ENCODE measurements around the gene LDLRAD4.
"Not testable (repeated sequence)": the region's sequence is repeated elsewhere in the genome, so short reads cannot be mapped to it uniquely, and the experiment has no call there.

The LDLRAD4 gene

DNA sequence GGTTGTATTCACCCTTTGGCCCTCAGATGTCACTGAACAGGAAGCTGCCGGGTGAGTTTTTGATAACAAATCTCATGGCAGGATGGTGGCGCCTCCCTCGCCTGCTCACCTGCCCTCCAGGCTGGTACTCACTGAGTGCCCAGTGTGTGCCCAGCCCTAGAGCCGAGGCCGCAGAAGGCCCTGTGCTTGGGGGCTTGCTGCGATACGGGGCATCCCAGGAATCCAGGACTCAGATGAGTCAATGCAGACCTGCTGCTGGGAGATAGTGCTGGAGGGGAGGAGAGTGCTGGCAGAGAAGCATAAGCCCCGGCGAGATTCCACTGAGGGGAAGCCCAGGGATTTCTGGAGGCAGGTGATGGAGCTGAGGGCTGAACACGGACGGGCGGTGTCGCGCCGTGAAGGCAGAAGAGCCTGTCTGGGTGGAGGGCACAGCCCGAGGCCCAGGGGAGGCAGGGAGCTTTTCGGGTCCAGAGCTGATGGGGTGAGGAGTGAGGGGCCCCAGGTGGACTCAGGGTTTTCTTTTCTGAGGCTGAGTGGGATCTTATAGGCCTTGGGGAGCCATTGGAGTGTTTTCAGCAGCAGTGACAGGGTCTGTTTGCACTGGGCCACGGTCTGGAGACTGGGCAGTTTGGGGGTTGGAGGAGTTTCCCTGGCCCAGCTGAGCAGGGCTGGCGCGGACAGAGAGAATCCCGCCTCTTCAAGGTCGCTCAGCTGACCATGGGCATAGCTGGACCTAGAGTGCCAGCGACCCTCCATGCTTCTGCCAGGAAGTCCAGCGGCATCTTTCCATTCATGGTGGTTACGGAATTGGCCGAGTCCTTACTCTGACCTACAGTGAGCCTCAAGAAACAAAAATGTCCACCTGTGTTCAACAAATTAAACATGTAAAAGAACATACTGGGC is 35.5 kb downstream of the LDLRAD4 start:
- DNase-seq = no peak

- DNase-seq = no peak
Observed at GRCh38 chr18:13254971-13255927, 36.7 kb downstream of the LDLRAD4 start.

DNA sequence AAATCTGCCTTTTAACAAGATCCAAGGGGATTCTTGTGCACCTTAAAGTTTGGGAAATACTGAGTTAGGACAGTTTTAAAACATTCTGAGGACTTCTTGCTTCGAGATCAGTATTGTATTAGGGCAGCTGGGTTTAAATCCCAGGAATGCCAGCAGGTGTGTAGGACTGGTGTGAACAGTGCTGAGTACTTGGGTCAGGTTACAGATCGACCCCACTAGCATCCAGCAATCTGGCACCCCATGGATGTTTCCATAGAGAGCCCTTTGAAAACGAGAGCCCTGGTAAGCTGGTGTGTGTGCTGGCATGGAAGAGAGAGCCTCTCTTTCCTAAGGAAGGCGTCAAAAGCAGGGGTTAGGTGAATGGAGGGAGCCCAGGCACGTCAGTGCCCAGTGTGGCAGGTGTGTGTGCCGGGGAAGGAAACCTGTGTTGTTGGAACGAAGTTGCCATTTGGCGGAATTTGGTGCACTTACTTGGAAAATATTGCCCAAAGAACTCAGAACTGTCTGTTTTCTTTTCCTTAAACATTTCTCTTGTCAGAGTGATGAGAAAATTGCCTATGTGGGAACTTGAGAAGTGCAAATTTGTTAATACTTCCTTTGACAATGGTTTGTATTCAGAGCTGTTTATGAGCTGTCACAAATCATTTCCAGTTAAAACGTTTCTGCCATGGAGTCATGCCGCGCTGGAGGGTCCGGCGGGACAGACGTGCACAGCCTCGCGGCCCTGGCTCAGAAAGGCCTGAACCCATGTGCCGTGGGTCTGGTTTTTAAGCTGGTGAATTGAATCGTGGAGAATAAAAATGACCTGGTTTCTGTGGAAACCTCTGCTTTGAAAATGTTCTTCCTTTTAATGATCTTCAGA is 38.1 kb downstream of the LDLRAD4 start:
- DNase-seq = no peak

GRCh38 chr18:13257361-13257980 is 38.9 kb downstream of the LDLRAD4 start:
- no peak for DNase-seq

GRCh38 chr18:13258921-13259320 is 40.4 kb downstream of the LDLRAD4 start:
- DNase-seq = no peak

GRCh38 chr18:13259701-13260100 is 41.1 kb downstream of the LDLRAD4 start:
- DNase-seq = no peak

GRCh38 chr18:13260197-13260934 is 41.8 kb downstream of the LDLRAD4 start:
- DNase-seq = no peak

DNA sequence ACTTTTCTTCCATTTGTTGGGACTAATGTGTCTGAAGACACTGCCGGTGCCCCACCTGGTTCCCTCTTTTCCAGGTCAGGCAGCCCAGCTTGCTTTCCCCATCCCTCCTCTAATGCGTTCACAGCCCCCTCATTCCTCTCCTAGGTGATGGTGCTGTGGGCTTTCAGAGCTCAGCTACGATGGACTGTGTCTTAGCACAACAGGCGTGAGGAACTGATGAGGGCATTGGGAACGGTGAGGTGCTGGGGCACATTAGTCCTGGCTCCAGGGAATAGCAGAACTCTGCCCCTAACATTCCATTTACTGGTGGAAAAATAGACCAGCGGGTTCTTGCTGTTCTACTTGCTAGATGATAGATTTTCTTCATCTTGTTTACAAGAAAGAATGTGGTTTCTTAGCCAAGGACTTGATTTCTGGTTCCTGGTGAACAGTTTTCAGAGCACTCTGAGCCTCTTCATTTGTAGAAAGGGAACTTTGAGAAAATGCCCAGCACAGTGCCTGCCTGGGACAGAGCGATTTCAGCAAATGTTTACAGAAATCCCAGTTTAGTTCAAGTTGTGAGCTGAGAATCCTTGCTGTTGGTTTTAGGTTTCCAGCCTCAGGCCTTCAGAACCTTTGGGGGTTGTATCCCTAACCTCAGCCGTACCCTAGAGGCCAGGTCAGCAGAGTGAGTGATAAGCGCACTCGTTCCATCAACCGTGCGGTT is 42.5 kb downstream of the LDLRAD4 start:
- DNase-seq = no peak

DNA sequence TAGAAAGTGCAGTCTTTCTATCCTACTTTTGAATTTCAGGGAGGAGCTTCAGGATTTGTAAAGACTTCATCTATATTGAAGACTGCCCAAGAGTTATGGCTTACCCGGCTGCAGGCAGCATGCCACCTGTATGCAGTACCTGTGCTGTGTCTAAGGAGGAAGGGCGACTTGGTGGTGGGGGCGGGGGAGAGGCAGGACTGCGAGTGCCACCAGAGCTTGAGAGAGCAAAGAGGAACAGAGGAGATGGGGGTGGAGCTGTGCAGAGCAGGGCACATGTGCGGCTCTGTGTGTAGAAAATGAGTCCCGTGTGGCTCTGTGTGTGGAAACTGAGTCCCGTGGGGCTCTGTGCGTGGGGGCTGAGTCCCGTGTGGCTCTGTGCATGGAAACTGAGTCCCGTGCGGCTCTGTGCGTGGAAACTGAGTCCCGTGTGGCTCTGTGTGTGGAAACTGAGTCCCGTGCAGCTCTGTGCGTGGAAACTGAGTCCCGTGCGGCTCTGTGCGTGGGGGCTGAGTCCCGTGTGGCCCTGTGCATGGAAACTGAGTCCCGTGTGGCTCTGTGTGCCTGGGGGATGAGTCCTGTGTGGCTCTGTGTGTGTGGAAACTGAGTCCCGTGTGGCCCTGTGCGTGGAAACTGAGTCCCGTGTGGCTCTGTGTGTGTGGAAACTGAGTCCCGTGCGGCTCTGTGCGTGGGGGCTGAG is 43.2 kb downstream of the LDLRAD4 start:
- no peak for DNase-seq

DNA sequence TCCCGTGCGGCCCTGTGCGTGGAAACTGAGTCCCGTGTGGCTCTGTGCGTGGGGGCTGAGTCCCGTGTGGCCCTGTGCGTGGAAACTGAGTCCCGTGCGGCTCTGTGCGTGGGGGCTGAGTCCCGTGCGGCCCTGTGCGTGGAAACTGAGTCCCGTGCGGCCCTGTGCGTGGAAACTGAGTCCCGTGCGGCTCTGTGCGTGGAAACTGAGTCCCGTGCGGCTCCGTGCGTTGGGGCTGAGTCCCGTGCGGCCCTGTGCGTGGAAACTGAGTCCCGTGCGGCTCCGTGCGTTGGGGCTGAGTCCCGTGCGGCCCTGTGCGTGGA is 43.8 kb downstream of the LDLRAD4 start:
- not testable (repeated sequence) for DNase-seq

DNA sequence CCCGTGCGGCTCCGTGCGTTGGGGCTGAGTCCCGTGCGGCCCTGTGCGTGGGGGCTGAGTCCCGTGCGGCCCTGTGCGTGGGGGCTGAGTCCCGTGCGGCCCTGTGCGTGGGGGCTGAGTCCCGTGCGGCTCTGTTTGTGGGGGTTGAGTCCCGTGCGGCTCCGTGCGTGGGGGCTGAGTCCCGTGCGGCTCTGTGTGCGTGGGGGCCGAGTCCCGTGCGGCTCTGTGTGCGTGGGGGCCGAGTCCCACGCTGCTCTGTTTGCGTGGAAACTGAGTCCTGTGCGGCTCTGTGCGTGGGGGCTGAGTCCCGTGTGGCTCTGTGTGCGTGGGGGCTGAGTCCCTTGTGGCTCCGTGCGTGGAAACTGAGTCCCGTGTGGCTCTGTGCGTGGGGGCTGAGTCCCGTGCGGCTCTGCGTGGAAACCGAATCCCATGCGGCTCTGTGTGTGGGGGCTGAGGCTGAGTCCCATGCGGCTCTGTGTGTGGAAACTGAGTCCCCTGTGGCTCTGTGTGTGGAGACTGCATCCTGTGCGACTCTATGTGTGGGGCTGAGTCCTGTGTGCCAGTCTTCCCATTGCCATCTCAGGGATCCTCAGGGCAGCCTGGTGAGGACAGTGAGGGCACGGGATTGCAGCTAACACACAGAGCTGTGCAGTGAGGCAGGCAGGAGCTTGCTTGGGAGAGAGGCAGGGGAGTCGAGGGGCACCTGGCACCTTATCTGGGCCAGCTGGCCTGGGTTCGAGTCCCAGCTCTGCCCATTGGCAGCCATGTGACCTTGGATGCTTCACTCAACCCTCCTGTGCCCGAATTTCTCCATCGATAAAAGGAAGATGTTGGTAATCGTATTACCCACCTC is 44.5 kb downstream of the LDLRAD4 start:
- DNase-seq = no peak

DNA sequence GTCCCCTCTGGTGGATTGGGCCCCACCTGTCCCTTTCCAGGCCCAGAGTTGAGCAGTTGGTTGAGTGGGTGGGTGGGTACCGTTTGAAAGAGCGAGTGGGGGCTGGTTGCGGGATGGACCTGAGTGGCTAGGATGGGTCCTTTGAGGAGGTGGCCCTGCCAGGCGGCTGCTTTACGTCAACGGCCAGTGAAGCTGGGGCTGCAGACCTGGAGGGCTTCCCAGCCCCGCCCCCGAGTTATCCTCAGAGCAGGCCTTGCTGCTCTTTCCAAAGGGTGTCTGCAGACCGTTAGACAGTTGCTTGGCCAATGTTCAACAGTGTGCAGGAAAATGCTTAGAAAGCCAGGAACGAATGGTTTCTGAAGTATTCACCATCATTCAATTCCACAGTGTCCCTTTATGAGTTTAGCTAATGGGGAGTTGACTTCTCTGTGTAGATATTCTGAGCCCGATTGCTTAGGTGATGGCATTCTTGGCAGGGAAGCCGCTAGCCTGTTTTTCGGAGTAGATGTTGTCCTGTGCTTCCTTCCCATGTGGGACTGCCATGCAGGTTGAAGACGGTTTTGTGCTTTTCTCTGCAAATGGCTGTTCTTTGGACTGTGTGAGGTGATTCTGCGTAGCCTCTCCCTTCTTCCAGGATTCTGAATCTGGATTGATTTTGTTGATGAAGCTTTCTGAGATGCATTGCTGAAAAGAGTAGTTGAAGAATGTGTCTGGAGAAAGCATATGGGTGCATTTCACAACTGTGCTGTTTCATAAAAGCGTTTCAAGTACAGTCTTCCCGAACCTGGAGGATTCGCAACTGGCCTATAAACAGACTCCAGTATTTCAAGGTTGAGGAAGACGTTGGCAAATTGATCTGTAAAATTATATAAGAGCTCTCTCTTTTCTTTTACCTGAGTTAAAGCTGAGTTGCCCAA is 45.8 kb downstream of the LDLRAD4 start:
- no peak for DNase-seq

DNA sequence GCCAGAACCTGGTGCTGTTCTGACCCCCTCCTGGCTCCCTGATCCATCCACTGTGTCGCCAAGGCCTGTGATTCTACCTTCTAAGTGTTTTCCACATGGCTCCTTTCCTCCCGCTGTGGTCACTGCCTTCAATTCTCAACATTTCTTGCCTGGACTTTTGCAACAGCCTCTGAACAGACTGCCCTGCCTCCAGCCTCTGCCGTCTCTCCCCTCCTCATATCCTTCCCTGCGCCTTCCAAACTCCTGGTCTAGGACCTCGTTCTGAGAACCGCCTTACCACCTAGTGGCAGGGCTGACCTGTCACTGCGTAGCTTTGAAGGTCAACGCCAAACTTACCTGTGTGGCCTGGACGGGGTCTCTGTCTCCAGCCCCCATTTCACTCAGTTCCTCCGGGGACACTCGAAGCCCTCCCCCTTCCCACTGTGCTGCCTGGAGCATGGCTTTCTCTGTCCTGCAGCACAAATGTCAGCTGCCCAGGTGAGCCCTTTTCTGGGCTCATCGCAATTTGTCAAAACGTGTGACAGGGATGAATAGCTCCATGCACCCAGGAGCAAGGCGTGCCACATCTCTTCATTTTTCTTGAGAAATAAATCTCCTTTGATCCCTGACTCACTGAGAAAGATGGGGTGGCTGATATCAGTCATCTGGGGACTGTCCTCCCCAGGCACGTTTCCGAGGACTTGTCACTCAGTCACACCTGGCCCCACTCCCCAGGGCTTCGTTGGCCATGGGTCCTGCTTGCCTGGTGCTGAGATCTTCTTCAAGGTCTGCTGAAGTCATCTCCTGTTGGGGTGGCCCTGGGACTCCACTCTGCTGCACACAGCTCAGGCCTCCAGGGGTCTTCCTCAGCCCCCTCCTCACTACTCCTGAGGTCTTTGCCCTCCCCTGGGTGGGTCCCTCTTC is 46.7 kb downstream of the LDLRAD4 start:
- no peak for DNase-seq

DNA sequence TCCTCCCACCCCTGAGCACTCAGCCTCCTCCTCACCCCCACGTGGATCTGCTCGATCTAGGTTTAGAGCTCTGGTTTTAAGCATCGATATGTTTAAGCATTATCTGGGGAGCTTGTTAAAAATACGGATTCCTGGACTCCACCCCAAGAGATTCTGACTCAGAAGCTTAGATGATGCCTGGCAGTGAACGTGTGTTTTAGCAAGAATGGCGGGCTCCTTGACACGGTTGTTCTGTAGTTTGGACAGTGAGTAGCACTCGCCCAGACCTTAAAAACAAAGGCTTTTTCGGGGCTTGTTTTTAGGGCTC is 47.3 kb downstream of the LDLRAD4 start:
- DNase-seq = no peak

- no peak for DNase-seq
Observed at GRCh38 chr18:13266218-13267100, 47.9 kb downstream of the LDLRAD4 start.

GRCh38 chr18:13267431-13267873 is 48.9 kb downstream of the LDLRAD4 start:
- DNase-seq = no peak

Data from cortex of kidney (tissue), 1 donor.